Calu3 (cell line): ENCODE measurements around the gene CDKN3. TPM values are rescaled to one million over a fixed set of nuclear protein-coding genes. Genes with fewer than 3 reads are reported as not detected.
"Not testable (repeated sequence)": the region's sequence is repeated elsewhere in the genome, so short reads cannot be mapped to it uniquely, and the experiment has no call there.

Source experiments
- BruUV-seq: library from RNA; stranded (reverse); fragments of 400-500 nt; replicated peaks from 2 replicates; lab custom pipeline; 2021; lab: Mats Ljungman, UMichigan
- CTCF ChIA-PET: fragments of 300-600 bp; sonication (Branson Sonifier 250); formaldehyde crosslinking; loops from one replicate; lab custom pipeline; 2022; ENCODE audit warnings: antibody characterized with exemption; lab: Charles Lee
- DNase-seq: peaks from one replicate; pipeline ENCODE4 v3.0.0; 2022
- H3K27ac Mint-ChIP-seq: one replicate; pipeline ENCODE4 v1.8.0; 2022; ENCODE audit warnings: mixed read lengths; ENCODE audit not compliant: unreplicated experiment
- H3K27me3 Mint-ChIP-seq: one replicate; pipeline ENCODE4 v1.8.0; 2022; ENCODE audit warnings: mixed read lengths; ENCODE audit not compliant: unreplicated experiment
- H3K36me3 Mint-ChIP-seq: one replicate; pipeline ENCODE4 v1.8.0; 2022; ENCODE audit warnings: mild to moderate bottlenecking, moderate library complexity, mixed read lengths; ENCODE audit not compliant: insufficient read depth, unreplicated experiment
- H3K4me1 Mint-ChIP-seq: one replicate; pipeline ENCODE4 v1.8.0; 2022; ENCODE audit warnings: mild to moderate bottlenecking, low read depth, mixed read lengths; ENCODE audit not compliant: unreplicated experiment
- H3K4me3 Mint-ChIP-seq: one replicate; pipeline ENCODE4 v1.8.0; 2022; ENCODE audit warnings: mild to moderate bottlenecking, low read depth, moderate library complexity, mixed read lengths; ENCODE audit not compliant: unreplicated experiment
- H3K9me3 Mint-ChIP-seq: one replicate; pipeline ENCODE4 v1.8.0; 2022; ENCODE audit warnings: low read depth, mixed read lengths; ENCODE audit not compliant: unreplicated experiment
- intact Hi-C: fragments of 100-400 bp; cut with micrococcal nuclease; formaldehyde crosslinking; loops from one replicate; pipeline ENCODE4 v1.10.0; 2022; ENCODE audit not compliant: unreplicated experiment
- total RNA-seq: library from RNA; stranded (reverse); gene quantifications from 2 replicates; pipeline ENCODE4 v1.2.3, GENCODE V29; 2022
- TF ChIP-seq, protein P1 (sequence below): fragments of 200-600 bp; IDR thresholded peaks from one replicate; pipeline ENCODE4 v1.8.0; 2022; ENCODE audit warnings: antibody characterized with exemption; ENCODE audit not compliant: unreplicated experiment

The CDKN3 gene
- total RNA-seq, 1 experiment from 2014 or later, result 50.3 TPM

DNA sequence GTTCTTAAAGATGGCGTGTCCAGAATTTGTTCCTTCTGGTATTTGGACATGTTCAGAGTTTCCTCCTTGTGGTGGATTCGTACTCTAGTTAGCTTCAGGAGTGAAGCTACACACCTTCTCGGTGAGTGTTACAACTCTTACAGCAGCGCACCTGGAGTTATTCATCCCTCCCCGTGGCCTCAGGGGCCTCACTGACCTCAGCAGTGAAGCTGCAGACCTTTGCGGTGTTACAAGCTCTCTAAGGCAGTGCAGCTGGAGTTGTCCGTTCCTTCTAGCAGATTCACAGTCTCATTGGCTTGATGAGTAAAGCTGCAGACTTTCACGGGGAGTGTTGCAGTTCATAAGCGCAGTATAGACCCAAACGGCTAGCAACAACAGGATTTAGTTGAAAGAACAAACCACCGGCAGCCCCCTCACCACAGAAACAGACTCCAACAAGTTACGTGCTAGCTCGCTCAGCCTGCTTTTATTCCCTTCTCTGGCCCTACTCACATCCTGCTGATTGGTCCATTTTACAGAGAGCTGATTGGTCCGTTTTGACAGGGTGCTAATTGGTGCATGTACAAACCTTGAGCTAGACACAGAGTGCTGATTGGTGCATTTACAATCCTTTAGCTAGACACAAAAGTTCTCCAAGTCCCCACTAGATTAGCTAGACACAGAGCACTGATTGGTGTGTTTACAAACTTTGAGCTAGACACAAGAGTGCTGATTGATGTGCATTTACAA, 4.5 kb upstream of the CDKN3 start:
- no TSS peak for BruUV-seq
- intact Hi-C loops, result no loop called here
- TF ChIP-seq, protein P1, sequence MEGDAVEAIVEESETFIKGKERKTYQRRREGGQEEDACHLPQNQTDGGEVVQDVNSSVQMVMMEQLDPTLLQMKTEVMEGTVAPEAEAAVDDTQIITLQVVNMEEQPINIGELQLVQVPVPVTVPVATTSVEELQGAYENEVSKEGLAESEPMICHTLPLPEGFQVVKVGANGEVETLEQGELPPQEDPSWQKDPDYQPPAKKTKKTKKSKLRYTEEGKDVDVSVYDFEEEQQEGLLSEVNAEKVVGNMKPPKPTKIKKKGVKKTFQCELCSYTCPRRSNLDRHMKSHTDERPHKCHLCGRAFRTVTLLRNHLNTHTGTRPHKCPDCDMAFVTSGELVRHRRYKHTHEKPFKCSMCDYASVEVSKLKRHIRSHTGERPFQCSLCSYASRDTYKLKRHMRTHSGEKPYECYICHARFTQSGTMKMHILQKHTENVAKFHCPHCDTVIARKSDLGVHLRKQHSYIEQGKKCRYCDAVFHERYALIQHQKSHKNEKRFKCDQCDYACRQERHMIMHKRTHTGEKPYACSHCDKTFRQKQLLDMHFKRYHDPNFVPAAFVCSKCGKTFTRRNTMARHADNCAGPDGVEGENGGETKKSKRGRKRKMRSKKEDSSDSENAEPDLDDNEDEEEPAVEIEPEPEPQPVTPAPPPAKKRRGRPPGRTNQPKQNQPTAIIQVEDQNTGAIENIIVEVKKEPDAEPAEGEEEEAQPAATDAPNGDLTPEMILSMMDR, result no peak
- Mint-ChIP-seq H3K27ac (no peak overlapping the region), H3K9me3 (no peaks in the 10 kb centered on the region), H3K36me3 (peaks cover 11% of the 10 kb centered on the region), H3K4me1 (no peaks in the 10 kb centered on the region), H3K4me3 (no peak overlapping the region), H3K27me3 (peaks cover 22% of the 10 kb centered on the region)
- no peak for DNase-seq
- CTCF ChIA-PET, result interaction anchor here (0.6 to 1.8 kb wide), 2 partner anchors 15 to 470 kb away, joined by 4 read pairs; no protein-coding TSS in a partner anchor

DNA sequence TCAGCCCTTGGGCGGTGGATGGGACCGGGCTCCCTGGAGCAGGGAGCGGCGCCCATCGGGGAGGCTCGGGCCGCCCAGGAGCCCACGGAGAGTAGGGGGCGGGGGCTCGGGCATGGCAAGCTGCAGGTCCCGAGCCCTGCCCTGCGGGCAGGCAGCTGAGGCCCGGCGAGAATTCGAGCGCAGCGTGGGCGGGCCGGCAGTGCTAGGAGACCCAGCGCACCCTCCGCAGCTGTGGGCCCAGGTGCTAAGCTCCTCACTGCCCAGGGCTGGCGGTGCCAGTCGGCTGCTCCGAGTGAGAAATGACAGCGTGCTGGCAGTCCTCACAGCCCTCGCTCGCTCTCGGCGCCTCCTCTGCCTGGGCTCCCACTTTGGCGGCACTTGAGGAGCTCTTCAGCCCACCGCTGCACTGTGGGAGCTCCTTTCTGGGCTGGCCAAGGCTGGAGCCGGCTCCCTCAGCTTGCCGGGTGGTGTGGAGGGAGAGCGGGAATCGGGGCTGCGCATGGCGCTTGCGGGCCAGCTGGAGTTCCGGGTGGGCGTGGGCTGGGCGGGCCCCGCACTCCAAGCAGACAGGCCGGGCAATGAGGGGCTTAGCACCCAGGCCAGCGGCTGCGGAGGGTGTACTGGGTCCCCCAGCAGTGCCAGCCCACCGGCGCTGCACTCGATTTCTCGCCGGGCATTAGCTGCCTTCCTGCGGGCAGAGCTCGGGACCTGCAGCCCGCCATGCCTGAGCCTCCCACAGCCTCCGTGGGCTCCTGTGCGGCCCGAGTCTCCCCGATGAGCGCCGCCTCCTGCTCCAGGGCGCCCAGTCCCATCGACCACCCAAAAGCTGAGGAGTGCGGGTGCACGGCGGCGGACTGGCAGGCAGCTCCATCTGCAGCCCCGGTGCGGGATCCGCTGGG, 3.6 kb upstream of the CDKN3 start:
- H3K36me3 Mint-ChIP-seq, result peaks cover 21% of the 10 kb centered on the region
- H3K9me3 Mint-ChIP-seq, H3K4me3 Mint-ChIP-seq, intact Hi-C loops, H3K27ac Mint-ChIP-seq, DNase-seq, H3K4me1 Mint-ChIP-seq, BruUV-seq: not testable (repeated sequence)
- H3K27me3 Mint-ChIP-seq, result peaks cover 13% of the 10 kb centered on the region
- CTCF ChIA-PET, result interaction anchor here (0.6 kb wide), 1 partner anchor 469 kb away, joined by 4 read pairs; no protein-coding TSS in a partner anchor

DNA sequence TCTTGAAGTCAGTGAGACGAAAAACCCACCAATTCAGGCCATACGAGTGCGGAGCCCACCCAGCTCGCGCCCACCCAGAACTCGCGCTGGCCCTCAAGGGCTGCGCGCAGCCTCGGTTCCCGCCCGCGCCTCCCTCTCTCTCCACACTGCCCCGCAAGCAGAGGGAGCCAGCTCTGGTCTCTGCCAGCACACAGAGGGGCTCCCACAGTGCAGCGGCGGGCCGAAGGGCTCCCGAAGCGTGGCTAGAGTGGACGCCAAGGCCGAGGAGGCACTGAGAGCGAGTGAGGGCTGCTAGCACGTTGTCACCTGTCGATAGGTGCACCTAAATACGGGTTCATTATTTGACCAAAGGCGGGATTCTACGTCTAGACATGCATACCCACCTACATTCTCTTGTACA, 2.2 kb upstream of the CDKN3 start:
- Mint-ChIP-seq H3K27ac (no peak overlapping the region), H3K36me3 (peaks cover 23% of the 10 kb centered on the region), H3K4me1 (peaks cover 14% of the 10 kb centered on the region), H3K9me3 (no peaks in the 10 kb centered on the region), H3K27me3 (no peaks in the 10 kb centered on the region), H3K4me3 (no peak overlapping the region)
- no TSS peak for BruUV-seq
- TF ChIP-seq, protein P1, result no peak
- intact Hi-C loops, result no loop called here
- CTCF ChIA-PET, result no interaction called here
- DNase-seq, result no peak

DNA sequence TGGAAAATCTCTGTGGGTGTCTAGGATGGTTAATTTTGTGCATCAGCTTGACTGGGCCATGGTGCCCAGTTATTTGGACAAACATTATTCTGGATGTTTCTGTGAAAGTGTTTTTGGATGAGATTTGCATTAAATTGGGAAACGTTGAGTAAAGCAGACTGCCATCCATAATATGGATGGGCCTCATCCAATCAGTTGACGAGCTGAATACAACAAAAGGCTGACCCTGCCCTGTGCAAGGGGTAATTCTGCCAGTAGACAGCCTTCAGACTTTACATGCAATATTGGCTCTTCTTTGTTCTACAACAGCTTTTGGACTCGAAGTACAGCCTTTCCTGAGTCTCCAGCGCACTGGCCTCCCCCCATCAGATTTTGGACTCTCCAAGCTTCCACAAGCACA, 1.5 kb upstream of the CDKN3 start:
- Mint-ChIP-seq H3K4me3 (no peak overlapping the region), H3K27ac (no peak overlapping the region), H3K9me3 (no peaks in the 10 kb centered on the region), H3K36me3 (peaks cover 23% of the 10 kb centered on the region), H3K27me3 (no peaks in the 10 kb centered on the region), H3K4me1 (peaks cover 15% of the 10 kb centered on the region)
- CTCF ChIA-PET, result no interaction called here
- TF ChIP-seq, protein P1, result no peak
- intact Hi-C loops, result no loop called here
- DNase-seq, result no peak
- BruUV-seq, result no TSS peak
